H7 (cell line): ENCODE measurements around the gene TPD52L2. TPM values are rescaled to one million over a fixed set of nuclear protein-coding genes. Genes with fewer than 3 reads are reported as not detected.
"Not testable (repeated sequence)": the region's sequence is repeated elsewhere in the genome, so short reads cannot be mapped to it uniquely, and the experiment has no call there.

Experiments
- DNase-seq: peaks from one replicate; pipeline ENCODE4 v3.0.0; 2012
- H3K27me3 ChIP-seq: 2 replicates; pipeline ENCODE4 v1.6.0; 2011; ENCODE audit warnings: mild to moderate bottlenecking, low read length; ENCODE audit not compliant: control insufficient read depth, insufficient read depth
- H3K36me3 ChIP-seq: replicated peaks from 2 replicates; pipeline ENCODE4 v1.5.1; 2011; ENCODE audit warnings: low read length; ENCODE audit not compliant: control insufficient read depth, insufficient read depth
- H3K4me3 ChIP-seq: 2 replicates; pipeline ENCODE4 v1.5.1; 2011; ENCODE audit warnings: low read depth, mild to moderate bottlenecking, control low read depth, low read length, moderate library complexity; ENCODE audit not compliant: insufficient read depth
- total RNA-seq: library from RNA; depleted of rRNA; stranded (reverse); fragments of >200 nt; shearing (Covaris generic); gene quantifications from 2 replicates; pipeline ENCODE4 v1.2.3, GENCODE V29; 2014

TPD52L2 gene
- total RNA-seq, 1 experiment from 2014 or later, result 76.0 TPM

DNA sequence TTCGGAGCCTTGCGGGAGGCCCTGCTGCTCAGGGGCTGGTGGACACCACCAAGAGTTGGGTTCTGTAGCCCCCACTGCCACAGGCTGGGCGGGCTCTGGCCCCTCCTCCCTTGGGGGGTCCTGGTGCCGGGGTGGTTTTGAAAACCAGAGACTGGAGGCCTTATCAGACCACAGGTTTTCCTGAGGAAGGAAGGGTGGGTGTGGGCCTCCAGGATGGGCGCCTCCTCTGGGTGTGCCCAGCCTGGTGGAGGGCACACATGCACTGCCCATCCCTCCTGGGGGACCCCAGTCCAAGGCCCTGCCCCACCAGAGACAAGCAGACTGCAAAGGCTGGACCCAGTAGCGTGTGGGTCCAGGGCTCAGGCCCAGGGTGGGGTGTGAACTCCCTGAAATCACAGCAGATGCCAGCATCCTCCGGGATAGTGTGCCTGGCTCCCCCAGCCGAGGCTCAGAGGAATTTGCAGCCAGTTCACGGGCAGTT lies 20.5 kb upstream of the TPD52L2 start:
- Histone ChIP-seq H3K4me3 (no peak overlapping the region), H3K27me3 (no peaks in the 10 kb centered on the region), H3K36me3 (no peaks in the 10 kb centered on the region)
- no peak for DNase-seq

DNA sequence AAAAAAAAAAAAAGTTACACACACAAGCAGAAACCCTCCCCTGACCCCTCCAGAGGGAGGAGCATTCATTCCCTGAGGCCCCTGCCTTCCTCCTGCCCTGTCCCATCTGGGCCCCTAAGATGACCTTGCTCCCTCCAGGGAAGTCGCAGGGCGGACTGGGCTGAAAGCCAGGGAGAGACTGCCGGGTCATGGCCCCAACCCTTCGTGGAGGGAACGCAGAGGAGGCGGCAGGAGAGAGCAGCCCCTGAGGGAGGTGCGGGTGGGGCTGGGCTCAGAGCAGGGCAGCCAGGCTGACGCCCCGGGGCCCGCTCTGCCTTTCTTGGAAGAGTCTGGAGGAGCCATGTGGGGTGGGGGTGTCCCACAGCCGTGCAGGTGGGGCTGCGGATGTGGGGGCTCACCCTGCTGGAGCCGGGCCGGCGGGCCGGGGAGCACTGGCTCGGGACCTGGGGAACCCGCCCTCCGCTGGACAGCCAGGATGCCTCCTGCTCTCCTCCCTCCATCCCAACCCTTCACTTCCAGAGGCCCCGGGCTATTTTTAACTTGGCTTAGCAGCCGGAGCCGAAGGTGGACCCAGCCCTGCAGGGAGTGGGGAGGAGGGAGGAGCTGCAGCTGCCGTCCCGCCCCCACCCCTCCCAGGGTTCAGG lies 18.8 kb upstream of the TPD52L2 start:
- no peaks in the 10 kb centered on the region for H3K27me3 ChIP-seq
- H3K36me3 ChIP-seq, result no peaks in the 10 kb centered on the region
- H3K4me3 ChIP-seq, result peak overlapping the region; percentile 45
- DNase-seq, result peak; percentile 94

GRCh38 chr20:63846888-63847236 lies 18.2 kb upstream of the TPD52L2 start:
- no peak for DNase-seq
- Histone ChIP-seq H3K4me3 (no peak overlapping the region), H3K27me3 (no peaks in the 10 kb centered on the region), H3K36me3 (no peaks in the 10 kb centered on the region)

DNA sequence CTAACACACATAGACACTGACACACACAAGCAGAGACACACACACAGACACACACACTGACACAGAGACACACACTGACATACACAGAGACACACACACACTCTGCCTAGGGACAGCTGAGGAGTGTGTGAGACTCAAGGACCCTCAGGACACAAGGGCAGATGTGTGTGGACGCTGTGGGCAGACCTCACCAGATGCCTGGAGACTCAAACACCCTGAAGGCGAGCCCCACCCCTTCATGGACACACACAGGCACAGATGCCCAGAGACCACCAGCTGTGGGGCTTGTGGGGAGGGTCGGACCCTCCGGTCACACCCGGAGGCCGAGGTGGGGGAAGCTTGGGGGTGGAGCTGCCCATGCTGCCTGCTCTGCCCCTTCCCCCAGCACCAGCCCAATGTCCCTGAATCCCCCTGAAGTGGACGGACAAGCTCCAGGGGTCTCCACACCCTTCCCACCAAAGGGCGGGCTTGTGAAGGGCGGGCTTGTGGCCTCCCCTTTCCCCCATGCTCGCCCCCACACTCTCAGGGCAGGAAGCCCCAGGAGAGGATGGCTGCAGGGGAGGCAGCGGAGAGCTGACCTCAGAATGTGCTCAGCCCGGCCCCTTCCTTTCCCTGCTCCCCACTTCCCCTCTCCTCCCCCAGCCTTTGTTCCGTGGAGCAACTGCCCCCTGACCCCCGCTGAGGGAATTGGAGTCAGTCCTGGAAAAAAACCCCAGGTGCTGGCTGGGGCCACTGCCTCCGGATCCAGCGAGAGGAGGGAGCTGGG lies 17.6 kb upstream of the TPD52L2 start:
- no peaks in the 10 kb centered on the region for H3K36me3 ChIP-seq
- no peaks in the 10 kb centered on the region for H3K27me3 ChIP-seq
- H3K4me3 ChIP-seq, result 0 out of 2 replicates have a peak overlapping the region, but pooled peaks have one; percentile 2
- DNase-seq, result peak; percentile 95

GRCh38 chr20:63848003-63848911 lies 16.8 kb upstream of the TPD52L2 start:
- Histone ChIP-seq H3K36me3 (no peaks in the 10 kb centered on the region), H3K27me3 (no peaks in the 10 kb centered on the region), H3K4me3 (no peak overlapping the region)
- DNase-seq, result no peak

GRCh38 chr20:63850689-63851547 lies 14.2 kb upstream of the TPD52L2 start:
- Histone ChIP-seq H3K4me3 (no peak overlapping the region), H3K36me3 (no peaks in the 10 kb centered on the region), H3K27me3 (peaks cover 2% of the 10 kb centered on the region; the same call in 1 of the 2 replicates)
- DNase-seq, result no peak

GRCh38 chr20:63851548-63851943 lies 13.5 kb upstream of the TPD52L2 start:
- not testable (repeated sequence) for DNase-seq, H3K27me3 ChIP-seq

DNA sequence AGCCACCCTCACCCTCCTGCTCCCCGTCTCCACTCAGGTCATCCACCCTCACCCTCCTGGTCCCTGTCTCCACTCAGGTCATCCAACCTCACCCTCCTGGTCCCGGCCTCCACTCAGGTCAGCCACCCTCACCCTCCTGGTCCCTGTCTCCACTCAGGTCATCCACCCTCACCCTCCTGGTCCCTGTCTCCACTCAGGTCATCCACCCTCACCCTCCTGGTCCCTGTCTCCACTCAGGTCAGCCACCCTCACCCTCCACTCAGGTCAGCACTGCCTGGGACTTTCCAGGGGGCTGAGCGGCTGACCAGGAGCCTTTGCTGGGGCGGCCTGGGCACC lies 11.4 kb upstream of the TPD52L2 start:
- DNase-seq, H3K27me3 ChIP-seq, H3K36me3 ChIP-seq, H3K4me3 ChIP-seq: not testable (repeated sequence)

More at GRCh38 chr20:63851548-63851943, 13.5 kb upstream of the TPD52L2 start:
- not testable (repeated sequence) for H3K4me3 ChIP-seq, H3K36me3 ChIP-seq

DNA sequence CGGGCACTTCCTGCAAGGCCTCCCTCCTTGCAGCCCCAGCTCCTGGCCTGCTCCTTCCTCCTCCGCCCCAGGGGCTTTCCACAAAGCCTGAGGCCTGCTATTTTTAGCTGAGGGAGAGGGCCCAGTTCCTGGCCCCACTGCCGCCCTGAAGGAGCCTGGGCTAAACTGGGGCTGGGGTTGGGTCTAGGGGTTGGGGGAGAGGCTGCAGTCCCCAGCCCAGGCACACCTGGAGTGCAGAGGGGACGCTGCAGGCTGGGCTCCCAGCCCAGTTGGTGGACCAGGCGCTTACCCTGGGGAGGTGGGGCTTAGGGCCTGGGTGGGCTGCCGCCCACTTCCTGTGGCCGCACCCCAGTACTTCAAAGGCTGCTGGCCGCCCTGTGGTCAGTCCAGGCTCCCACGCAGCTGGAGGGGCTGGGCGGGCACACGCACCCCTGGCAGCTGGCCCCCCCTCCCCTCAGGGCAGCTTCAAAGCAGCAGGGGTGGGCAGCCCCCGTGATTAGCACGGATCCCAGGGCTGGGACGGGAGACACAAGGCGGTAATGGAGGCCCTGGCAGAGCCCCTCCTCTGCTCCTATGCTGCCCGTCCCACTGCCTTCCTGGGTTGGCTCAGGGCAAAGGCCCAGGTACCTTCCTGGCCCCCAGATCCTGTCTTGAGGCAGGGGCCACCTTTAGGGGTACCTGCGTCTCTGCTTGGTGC lies 10.9 kb upstream of the TPD52L2 start:
- DNase-seq, result peak; percentile 89
- Histone ChIP-seq H3K36me3 (no peaks in the 10 kb centered on the region), H3K27me3 (peaks cover 2% of the 10 kb centered on the region; the same call in 1 of the 2 replicates), H3K4me3 (no peak overlapping the region; the same call in 1 of the 2 replicates)

DNA sequence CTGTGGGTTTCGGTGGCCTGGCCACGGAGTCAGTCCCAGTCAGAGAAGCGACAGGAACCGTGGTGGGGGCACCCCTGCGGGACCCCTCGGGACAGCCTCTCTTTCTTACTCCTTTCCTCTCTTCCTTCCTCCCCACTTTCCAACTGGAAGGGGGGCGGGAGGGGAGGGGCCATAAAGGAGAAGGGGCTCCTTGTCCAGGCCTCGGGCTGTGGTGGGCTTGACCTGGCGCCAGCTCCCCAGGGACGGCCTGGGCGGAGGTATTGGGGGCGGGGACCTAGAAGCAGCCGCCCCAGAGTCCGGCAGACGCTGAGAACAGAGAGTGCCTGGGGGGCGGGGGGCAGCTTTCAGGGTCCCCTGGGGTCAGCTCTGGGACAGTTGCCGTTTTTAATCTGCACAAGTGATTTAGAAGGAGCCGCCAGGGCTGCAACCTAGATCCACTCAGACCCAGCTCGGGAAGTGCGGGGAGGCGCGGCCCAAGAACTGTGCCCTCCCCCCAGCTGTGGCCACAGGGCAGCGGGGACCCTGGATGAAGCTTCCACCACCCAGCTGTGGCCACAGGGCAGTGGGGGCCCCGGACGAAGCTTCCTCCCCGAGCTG lies 10.2 kb upstream of the TPD52L2 start:
- H3K27me3 ChIP-seq, result peaks cover 2% of the 10 kb centered on the region; the same call in 1 of the 2 replicates
- H3K4me3 ChIP-seq, result peak overlapping the region; percentile 35
- peak; percentile 84 for DNase-seq
- H3K36me3 ChIP-seq, result no peaks in the 10 kb centered on the region

DNA sequence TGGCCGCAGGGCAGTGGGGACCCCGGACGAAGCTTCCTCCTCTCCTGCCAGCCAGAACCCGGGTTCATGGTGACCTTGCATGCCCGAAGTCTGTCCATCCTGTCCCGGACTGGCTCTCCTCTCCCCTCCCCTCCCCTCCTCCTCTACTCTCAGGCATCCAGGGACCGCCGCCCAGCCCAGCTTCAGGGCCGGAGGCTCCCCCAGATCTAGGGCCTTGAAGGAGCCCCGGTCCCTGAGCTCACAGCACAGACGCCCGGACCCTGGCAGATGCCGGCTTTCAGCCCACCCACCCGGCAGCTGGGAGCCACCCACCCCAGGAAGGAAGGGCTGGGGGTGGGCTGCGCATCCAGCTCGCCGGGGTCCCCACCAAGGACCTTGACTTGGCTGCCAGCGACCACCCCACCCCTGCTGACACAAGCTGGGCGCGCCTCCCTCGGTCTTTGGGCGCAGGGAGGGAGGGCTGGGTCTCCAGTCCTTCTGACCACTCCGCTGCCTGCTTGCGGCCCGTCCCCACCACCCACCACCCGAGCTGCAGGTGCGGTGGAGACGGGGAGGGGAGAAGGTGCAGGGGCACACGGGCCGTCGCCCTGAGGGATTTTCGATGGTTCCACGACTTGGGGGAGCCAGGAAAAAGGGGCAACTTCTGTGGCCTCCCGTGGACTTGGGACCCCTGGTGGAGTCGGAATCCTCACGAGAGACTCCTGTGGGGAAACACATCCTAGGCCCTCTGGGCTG lies 9.5 kb upstream of the TPD52L2 start:
- Histone ChIP-seq H3K4me3 (peak overlapping the region; percentile 35), H3K27me3 (peaks cover 2% of the 10 kb centered on the region; the same call in 1 of the 2 replicates), H3K36me3 (no peaks in the 10 kb centered on the region)
- DNase-seq, result peak; percentile 89

- Histone ChIP-seq H3K27me3 (peaks cover 2% of the 10 kb centered on the region; the same call in 1 of the 2 replicates), H3K36me3 (peaks cover under 1% of the 10 kb centered on the region), H3K4me3 (peak overlapping the region; percentile 12; the same call in 1 of the 2 replicates)
- peak; percentile 90 for DNase-seq
Measured at GRCh38 chr20:63856098-63856511, 9.0 kb upstream of the TPD52L2 start.
